ENCODE measurements around the gene RABGEF1. TPM values are rescaled to one million over a fixed set of nuclear protein-coding genes. Genes with fewer than 3 reads are reported as not detected.

RABGEF1 gene
- total and polyA plus RNA-seq, 12 donors, result 7.2 to 23.4 (median 16.6) TPM

GRCh38 chr7:66735154-66735553 lies 5.4 kb upstream of the RABGEF1 start:
- no peak overlapping the region for H3K27ac ChIP-seq
- DNase-seq (no peak), ATAC-seq (no peak)
- H3K9me3 ChIP-seq, result peaks cover 0 to 15% (median 10%) of the 10 kb centered on the region in 11 donors
- peaks cover 0 to 19% (median 13%) of the 10 kb centered on the region in 9 donors for H3K4me1 ChIP-seq
- no peaks in the 10 kb centered on the region for H3K27me3 ChIP-seq
- H3K4me3 ChIP-seq, result no peak overlapping the region
- H3K36me3 ChIP-seq, result peaks cover 0 to 23% (median 10%) of the 10 kb centered on the region in 9 donors
- intact Hi-C loops (cut with DNase I), result loop anchor here in 3 of 10 donors (5.0 to 10.0 kb wide), 3 partner anchors 50 to 80 kb away; no protein-coding TSS in a partner anchor
- no peak for TF ChIP-seq CTCF (IDR thresholded peaks at IDR 0.05)
- WGBS, 2 donors, result 92 to 94% methylated on average over 3 of the region's 3 CpGs

- intact Hi-C loops (cut with DNase I), result loop anchor here in 3 of 10 donors (5.0 to 10.0 kb wide), 3 partner anchors 51 to 81 kb away; no protein-coding TSS in a partner anchor
- Histone ChIP-seq H3K9me3 (peaks cover 0 to 15% (median 10%) of the 10 kb centered on the region in 11 donors), H3K4me3 (no peak overlapping the region), H3K27ac (no peak overlapping the region), H3K4me1 (peaks cover 0 to 19% (median 14%) of the 10 kb centered on the region in 9 donors), H3K36me3 (peaks cover 0 to 20% (median 10%) of the 10 kb centered on the region in 9 donors), H3K27me3 (no peaks in the 10 kb centered on the region)
- WGBS, 2 donors, result 82 to 95% methylated on average over 1 of the region's 1 CpG
- no peak for DNase-seq
- no peak for ATAC-seq
- TF ChIP-seq CTCF (IDR thresholded peaks at IDR 0.05), result no peak
These were observed 4.7 kb upstream of the RABGEF1 start for GRCh38 chr7:66735850-66736249.

GRCh38 chr7:66736892-66737291 lies 3.6 kb upstream of the RABGEF1 start:
- peaks cover 0 to 15% (median 10%) of the 10 kb centered on the region in 11 donors for H3K9me3 ChIP-seq
- H3K4me1 ChIP-seq, result peaks cover 2 to 27% (median 23%) of the 10 kb centered on the region in 9 donors
- no peak for TF ChIP-seq CTCF (IDR thresholded peaks at IDR 0.05)
- WGBS, 2 donors, result 88 to 94% methylated on average over 5 to 6 of the region's 6 CpGs
- no peak for DNase-seq
- no peaks in the 10 kb centered on the region for H3K27me3 ChIP-seq
- intact Hi-C loops (cut with DNase I), result loop anchor here in 3 of 10 donors (5.0 to 10.0 kb wide), 3 partner anchors 52 to 82 kb away; no protein-coding TSS in a partner anchor
- no peak overlapping the region for H3K27ac ChIP-seq
- H3K36me3 ChIP-seq, result peaks cover 0 to 20% (median 10%) of the 10 kb centered on the region in 9 donors
- no peak overlapping the region for H3K4me3 ChIP-seq
- ATAC-seq, result no peak

- H3K9me3 ChIP-seq, result peaks cover 0 to 15% (median 10%) of the 10 kb centered on the region in 11 donors
- ATAC-seq, result no peak
- H3K4me3 ChIP-seq, result no peak overlapping the region
- peaks cover 2 to 32% (median 26%) of the 10 kb centered on the region in 9 donors for H3K4me1 ChIP-seq
- no peak overlapping the region for H3K27ac ChIP-seq
- no peak for DNase-seq
- no peaks in the 10 kb centered on the region for H3K27me3 ChIP-seq
- intact Hi-C loops (cut with DNase I), result loop anchor here in 3 of 10 donors (5.0 to 10.0 kb wide), 3 partner anchors 53 to 83 kb away; no protein-coding TSS in a partner anchor
- peaks cover 0 to 20% (median 10%) of the 10 kb centered on the region in 9 donors for H3K36me3 ChIP-seq
- no peak for TF ChIP-seq CTCF (IDR thresholded peaks at IDR 0.05)
- WGBS, 2 donors, result 72 to 84% methylated on average over 6 of the region's 6 CpGs
These were observed 2.9 kb upstream of the RABGEF1 start for GRCh38 chr7:66737667-66738066.
